ENCODE data around the gene FGFRL1.

FGFRL1 gene

DNA sequence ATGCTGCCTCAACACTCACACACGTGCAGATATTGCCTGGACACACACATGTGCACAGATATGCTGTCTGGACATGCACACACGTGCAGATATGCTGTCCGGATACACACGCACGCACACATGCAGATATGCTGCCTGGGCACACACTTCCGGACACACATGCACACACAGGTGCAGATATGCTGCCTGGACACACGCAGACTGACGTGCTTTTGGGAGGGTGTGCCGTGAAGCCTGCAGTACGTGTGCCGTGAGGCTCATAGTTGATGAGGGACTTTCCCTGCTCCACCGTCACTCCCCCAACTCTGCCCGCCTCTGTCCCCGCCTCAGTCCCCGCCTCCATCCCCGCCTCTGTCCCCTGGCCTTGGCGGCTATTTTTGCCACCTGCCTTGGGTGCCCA is 14.7 kb downstream of the FGFRL1 start:
- no peaks in the 10 kb centered on the region for H3K9me3 ChIP-seq (ENCODE audit: insufficient read depth, low read length, severe bottlenecking)
- H3K27me3 ChIP-seq (ENCODE audit: insufficient read depth, low read length, poor library complexity), result no peaks in the 10 kb centered on the region
- TF ChIP-seq, protein P1, sequence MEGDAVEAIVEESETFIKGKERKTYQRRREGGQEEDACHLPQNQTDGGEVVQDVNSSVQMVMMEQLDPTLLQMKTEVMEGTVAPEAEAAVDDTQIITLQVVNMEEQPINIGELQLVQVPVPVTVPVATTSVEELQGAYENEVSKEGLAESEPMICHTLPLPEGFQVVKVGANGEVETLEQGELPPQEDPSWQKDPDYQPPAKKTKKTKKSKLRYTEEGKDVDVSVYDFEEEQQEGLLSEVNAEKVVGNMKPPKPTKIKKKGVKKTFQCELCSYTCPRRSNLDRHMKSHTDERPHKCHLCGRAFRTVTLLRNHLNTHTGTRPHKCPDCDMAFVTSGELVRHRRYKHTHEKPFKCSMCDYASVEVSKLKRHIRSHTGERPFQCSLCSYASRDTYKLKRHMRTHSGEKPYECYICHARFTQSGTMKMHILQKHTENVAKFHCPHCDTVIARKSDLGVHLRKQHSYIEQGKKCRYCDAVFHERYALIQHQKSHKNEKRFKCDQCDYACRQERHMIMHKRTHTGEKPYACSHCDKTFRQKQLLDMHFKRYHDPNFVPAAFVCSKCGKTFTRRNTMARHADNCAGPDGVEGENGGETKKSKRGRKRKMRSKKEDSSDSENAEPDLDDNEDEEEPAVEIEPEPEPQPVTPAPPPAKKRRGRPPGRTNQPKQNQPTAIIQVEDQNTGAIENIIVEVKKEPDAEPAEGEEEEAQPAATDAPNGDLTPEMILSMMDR (IDR thresholded peaks at IDR 0.05; ENCODE audit: borderline replicate concordance, extremely low read depth, low read length, poor library complexity, severe bottlenecking), result no peak
- no peak for TF ChIP-seq EZH2 (IDR thresholded peaks at IDR 0.05; ENCODE audit: borderline replicate concordance, low read depth, low read length, severe bottlenecking)
- H3K27ac ChIP-seq (ENCODE audit: low read length), result no peak overlapping the region
- no peak overlapping the region for H3K4me2 ChIP-seq (ENCODE audit: insufficient read depth, low read length)
- no peaks in the 10 kb centered on the region for H3K79me2 ChIP-seq (ENCODE audit: insufficient read depth, low read length)
- no peak overlapping the region for H3K9ac ChIP-seq (ENCODE audit: low read depth, low read length)
- H2AFZ ChIP-seq (ENCODE audit: low read depth, low read length), result no peak overlapping the region
- no peaks in the 10 kb centered on the region for H3K4me1 ChIP-seq (ENCODE audit: insufficient read depth, low read length)
- H3K4me3 ChIP-seq (ENCODE audit: low read depth in 1 of 2, low read length in 2 of 2), result no peak overlapping the region
- peak; percentile 57; the same call in 1 of the 3 replicates for ATAC-seq (ENCODE audit: insufficient read depth, low read depth)
- H3K36me3 ChIP-seq (ENCODE audit: insufficient read depth, low read length), result no peaks in the 10 kb centered on the region
- DNase-seq, result no peak
- H4K20me1 ChIP-seq (ENCODE audit: insufficient read depth, low read length), result no peaks in the 10 kb centered on the region; the same call in 1 of the 2 replicates

DNA sequence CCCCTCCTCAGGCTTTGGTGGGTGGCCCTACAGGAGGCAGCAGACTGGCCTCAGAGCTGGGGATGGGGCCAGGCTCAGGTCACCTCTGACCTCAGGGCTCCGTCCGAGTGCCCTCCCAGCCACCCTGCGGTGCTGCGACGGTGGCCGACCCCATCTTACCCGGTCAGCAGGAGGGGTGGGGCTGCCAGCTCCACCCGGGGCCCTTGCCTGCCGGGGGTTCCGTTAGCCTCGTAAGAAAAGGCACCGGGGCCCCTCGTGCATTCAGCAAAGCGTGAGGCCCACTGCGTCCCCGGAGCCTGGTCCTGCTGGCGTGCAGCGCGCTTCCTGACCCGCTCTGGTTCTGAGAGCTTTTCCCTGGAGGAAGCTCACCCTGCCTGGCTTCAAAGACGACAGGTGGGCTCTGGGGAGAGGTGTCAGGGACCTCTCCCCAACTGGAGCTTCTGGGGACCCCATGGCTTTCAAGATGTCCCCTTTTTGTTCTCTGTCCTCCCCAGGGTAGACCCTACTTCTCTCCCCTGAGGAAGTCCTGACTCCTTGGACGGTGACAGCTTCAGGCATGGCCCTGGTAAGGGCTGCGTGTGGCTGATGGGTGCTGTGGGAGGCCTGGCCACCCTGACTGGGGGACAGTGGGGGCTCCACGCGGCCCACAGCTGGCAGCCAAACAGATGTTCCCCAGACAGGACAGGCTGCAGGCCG is 15.9 kb downstream of the FGFRL1 start:
- DNase-seq (no peak), ATAC-seq (ENCODE audit: insufficient read depth, low read depth) (no peak)
- no peaks in the 10 kb centered on the region; the same call in 1 of the 2 replicates for H4K20me1 ChIP-seq (ENCODE audit: insufficient read depth, low read length)
- H3K9ac ChIP-seq (ENCODE audit: low read depth, low read length), result no peak overlapping the region
- TF ChIP-seq, protein P1 (IDR thresholded peaks at IDR 0.05; ENCODE audit: borderline replicate concordance, extremely low read depth, low read length, poor library complexity, severe bottlenecking), result no peak
- no peak for TF ChIP-seq EZH2 (IDR thresholded peaks at IDR 0.05; ENCODE audit: borderline replicate concordance, low read depth, low read length, severe bottlenecking)
- H2AFZ ChIP-seq (ENCODE audit: low read depth, low read length), result no peak overlapping the region
- H3K27ac ChIP-seq (ENCODE audit: low read length), result no peak overlapping the region
- H3K36me3 ChIP-seq (ENCODE audit: insufficient read depth, low read length), result no peaks in the 10 kb centered on the region
- H3K4me1 ChIP-seq (ENCODE audit: insufficient read depth, low read length), result no peaks in the 10 kb centered on the region
- H3K27me3 ChIP-seq (ENCODE audit: insufficient read depth, low read length, poor library complexity), result no peaks in the 10 kb centered on the region
- no peak overlapping the region for H3K4me3 ChIP-seq (ENCODE audit: low read depth in 1 of 2, low read length in 2 of 2)
- no peak overlapping the region for H3K4me2 ChIP-seq (ENCODE audit: insufficient read depth, low read length)
- no peaks in the 10 kb centered on the region for H3K79me2 ChIP-seq (ENCODE audit: insufficient read depth, low read length)
- no peaks in the 10 kb centered on the region for H3K9me3 ChIP-seq (ENCODE audit: insufficient read depth, low read length, severe bottlenecking)

DNA sequence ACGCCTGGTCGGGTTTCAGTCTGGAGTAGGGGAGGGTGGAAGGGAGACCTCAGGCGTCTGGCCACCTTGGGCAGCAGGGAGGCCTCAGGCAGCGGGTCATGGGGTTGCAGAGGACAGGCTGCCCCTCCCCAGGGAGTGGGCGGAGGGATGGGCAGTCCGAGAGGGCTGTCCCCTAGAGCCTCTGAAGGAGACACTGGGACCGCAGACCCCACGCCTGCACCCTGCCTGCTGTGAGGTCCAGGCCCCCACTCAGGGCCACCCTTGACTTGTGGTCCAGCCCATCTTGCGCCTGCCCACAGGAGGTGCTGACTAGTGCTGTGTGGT is 16.5 kb downstream of the FGFRL1 start:
- Histone ChIP-seq H3K9ac (ENCODE audit: low read depth, low read length) (no peak overlapping the region), H2AFZ (ENCODE audit: low read depth, low read length) (no peak overlapping the region), H3K9me3 (ENCODE audit: insufficient read depth, low read length, severe bottlenecking) (no peaks in the 10 kb centered on the region), H3K27me3 (ENCODE audit: insufficient read depth, low read length, poor library complexity) (no peaks in the 10 kb centered on the region), H3K4me3 (ENCODE audit: low read depth in 1 of 2, low read length in 2 of 2) (no peak overlapping the region), H3K27ac (ENCODE audit: low read length) (no peak overlapping the region), H3K4me2 (ENCODE audit: insufficient read depth, low read length) (no peak overlapping the region), H3K4me1 (ENCODE audit: insufficient read depth, low read length) (no peaks in the 10 kb centered on the region), H3K79me2 (ENCODE audit: insufficient read depth, low read length) (no peaks in the 10 kb centered on the region), H4K20me1 (ENCODE audit: insufficient read depth, low read length) (peaks cover 2% of the 10 kb centered on the region; the same call in 1 of the 2 replicates), H3K36me3 (ENCODE audit: insufficient read depth, low read length) (no peaks in the 10 kb centered on the region)
- no peak for DNase-seq
- TF ChIP-seq, protein P1 (IDR thresholded peaks at IDR 0.05; ENCODE audit: borderline replicate concordance, extremely low read depth, low read length, poor library complexity, severe bottlenecking), result no peak
- no peak for TF ChIP-seq EZH2 (IDR thresholded peaks at IDR 0.05; ENCODE audit: borderline replicate concordance, low read depth, low read length, severe bottlenecking)
- ATAC-seq (ENCODE audit: insufficient read depth, low read depth), result no peak

Data from DND-41 (cell line).